ENCODE measurements around the gene PPP3R2.
"Not testable (repeated sequence)": the region's sequence is repeated elsewhere in the genome, so short reads cannot be mapped to it uniquely, and the experiment has no call there.

The PPP3R2 gene

GRCh38 chr9:101620452-101620851 is 25.7 kb upstream of the PPP3R2 start:
- H3K4me1 ChIP-seq (ENCODE audit: control insufficient read depth, insufficient read depth, low read length), result no peaks in the 10 kb centered on the region
- H3K36me3 ChIP-seq (ENCODE audit: control insufficient read depth, insufficient read depth, low read length), result no peaks in the 10 kb centered on the region
- H3K9me3 ChIP-seq (ENCODE audit: control insufficient read depth, insufficient read depth, low read length), result no peaks in the 10 kb centered on the region
- no peak overlapping the region for H3K4me3 ChIP-seq (ENCODE audit: low read depth, low read length)
- H3K9ac ChIP-seq (ENCODE audit: low read depth, low read length), result no peak overlapping the region
- H3K27me3 ChIP-seq (ENCODE audit: control insufficient read depth, insufficient read depth, low read length), result no peaks in the 10 kb centered on the region

- no peak overlapping the region for H3K4me3 ChIP-seq (ENCODE audit: low read depth, low read length)
- H3K4me1 ChIP-seq (ENCODE audit: control insufficient read depth, insufficient read depth, low read length), result no peaks in the 10 kb centered on the region
- H3K36me3 ChIP-seq (ENCODE audit: control insufficient read depth, insufficient read depth, low read length), result no peaks in the 10 kb centered on the region
- no peaks in the 10 kb centered on the region for H3K9me3 ChIP-seq (ENCODE audit: control insufficient read depth, insufficient read depth, low read length)
- H3K9ac ChIP-seq (ENCODE audit: low read depth, low read length), result no peak overlapping the region
- H3K27me3 ChIP-seq (ENCODE audit: control insufficient read depth, insufficient read depth, low read length), result no peaks in the 10 kb centered on the region
Observed at GRCh38 chr9:101618698-101619097, 23.9 kb upstream of the PPP3R2 start.

- Histone ChIP-seq H3K9ac (ENCODE audit: low read depth, low read length) (no peak overlapping the region), H3K4me1 (ENCODE audit: control insufficient read depth, insufficient read depth, low read length) (peaks cover 5% of the 10 kb centered on the region), H3K9me3 (ENCODE audit: control insufficient read depth, insufficient read depth, low read length) (no peaks in the 10 kb centered on the region), H3K4me3 (ENCODE audit: low read depth, low read length) (no peak overlapping the region), H3K27me3 (ENCODE audit: control insufficient read depth, insufficient read depth, low read length) (no peaks in the 10 kb centered on the region), H3K36me3 (ENCODE audit: control insufficient read depth, insufficient read depth, low read length) (no peaks in the 10 kb centered on the region)
Observed at GRCh38 chr9:101605547-101605946, 10.8 kb upstream of the PPP3R2 start.

DNA sequence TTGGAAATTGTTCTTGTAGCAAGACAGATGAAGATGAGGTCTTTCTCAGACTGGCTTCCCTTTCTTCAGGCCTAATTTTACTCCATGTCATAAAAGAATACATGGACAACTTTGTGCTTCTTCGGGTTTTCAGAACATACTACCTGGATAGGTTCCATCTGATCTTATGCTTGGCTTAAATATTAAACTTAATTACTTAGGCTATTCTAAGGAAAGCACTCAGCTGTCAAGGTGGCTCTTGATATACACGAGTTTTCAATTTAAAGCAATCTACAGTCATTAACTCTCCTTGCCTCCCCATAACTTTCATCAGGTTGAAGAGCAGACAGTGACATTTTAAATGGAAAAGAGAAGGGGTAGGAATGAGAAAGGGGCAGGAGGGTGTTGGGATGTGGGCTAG is 9.5 kb upstream of the PPP3R2 start:
- no peak overlapping the region for H3K4me3 ChIP-seq (ENCODE audit: low read depth, low read length)
- H3K4me1 ChIP-seq (ENCODE audit: control insufficient read depth, insufficient read depth, low read length), result peaks cover 5% of the 10 kb centered on the region
- no peaks in the 10 kb centered on the region for H3K27me3 ChIP-seq (ENCODE audit: control insufficient read depth, insufficient read depth, low read length)
- no peaks in the 10 kb centered on the region for H3K9me3 ChIP-seq (ENCODE audit: control insufficient read depth, insufficient read depth, low read length)
- H3K9ac ChIP-seq (ENCODE audit: low read depth, low read length), result no peak overlapping the region
- no peaks in the 10 kb centered on the region for H3K36me3 ChIP-seq (ENCODE audit: control insufficient read depth, insufficient read depth, low read length)

DNA sequence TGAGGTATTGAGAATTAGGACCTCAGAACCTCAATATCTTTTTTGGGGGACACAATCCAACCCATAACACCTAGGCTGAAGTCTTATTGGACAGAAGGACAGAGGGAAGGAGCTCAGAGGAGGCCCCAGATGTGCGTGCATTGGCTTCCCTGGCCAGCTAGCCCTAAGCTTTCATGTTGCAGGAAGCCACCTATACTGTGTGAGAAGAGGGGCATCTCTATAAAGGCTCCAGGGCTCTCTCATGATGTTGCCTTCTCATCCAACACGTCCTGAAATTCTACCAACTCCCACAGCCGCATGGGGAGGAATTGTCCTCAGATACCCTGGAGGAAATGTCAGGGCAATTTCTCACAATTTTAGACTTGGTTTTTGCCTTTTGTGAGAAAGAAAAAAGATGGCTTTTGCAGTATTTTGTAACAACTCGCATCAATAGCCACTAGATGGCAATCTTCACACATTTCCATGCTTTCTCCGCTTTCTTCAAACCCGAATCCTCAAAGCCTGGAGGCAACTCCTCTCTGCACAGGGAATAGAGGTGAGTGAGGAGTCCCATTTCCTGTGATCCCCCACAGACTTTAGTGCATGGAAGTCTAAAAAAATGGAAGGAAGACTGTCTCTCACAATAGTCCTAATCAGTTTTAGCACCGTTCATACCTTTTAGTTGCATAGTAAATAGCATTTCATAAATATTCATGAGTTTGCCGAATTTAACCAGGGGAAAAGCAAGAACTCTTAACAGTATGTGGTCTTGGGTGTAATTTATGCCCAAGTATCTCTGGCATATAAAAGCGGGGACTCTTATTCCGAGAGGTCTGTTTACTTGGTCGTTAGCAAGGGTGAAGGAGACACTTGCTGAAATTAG is 7.4 kb upstream of the PPP3R2 start:
- Histone ChIP-seq H3K9ac (ENCODE audit: low read depth, low read length) (peak overlapping the region; percentile 26), H3K36me3 (ENCODE audit: control insufficient read depth, insufficient read depth, low read length) (no peaks in the 10 kb centered on the region), H3K27me3 (ENCODE audit: control insufficient read depth, insufficient read depth, low read length) (no peaks in the 10 kb centered on the region), H3K4me1 (ENCODE audit: control insufficient read depth, insufficient read depth, low read length) (peaks cover 5% of the 10 kb centered on the region), H3K4me3 (ENCODE audit: low read depth, low read length) (no peak overlapping the region), H3K9me3 (ENCODE audit: control insufficient read depth, insufficient read depth, low read length) (no peaks in the 10 kb centered on the region)

DNA sequence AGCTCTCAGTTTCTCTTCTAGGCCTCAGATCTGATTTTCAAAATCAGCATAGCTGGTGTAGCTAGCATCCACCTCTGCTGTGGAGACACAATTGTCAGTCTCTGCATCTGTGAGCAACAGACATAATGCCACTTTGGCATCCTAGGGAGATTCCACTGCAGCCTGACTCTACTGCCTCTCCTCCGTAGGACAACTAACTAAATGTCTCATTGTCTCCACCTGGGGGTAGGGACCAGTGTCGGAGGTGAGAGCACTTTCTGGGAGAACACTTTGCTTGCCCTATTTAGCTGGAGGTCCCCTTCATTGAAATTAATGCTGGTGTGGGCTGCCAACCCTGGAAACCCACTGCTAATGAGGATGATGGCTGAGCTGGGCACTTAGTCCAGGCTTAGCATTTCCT is 1.4 kb downstream of the PPP3R2 start:
- Histone ChIP-seq H3K4me3 (ENCODE audit: low read depth, low read length) (no peak overlapping the region), H3K36me3 (ENCODE audit: control insufficient read depth, insufficient read depth, low read length) (no peaks in the 10 kb centered on the region), H3K9ac (ENCODE audit: low read depth, low read length) (no peak overlapping the region), H3K4me1 (ENCODE audit: control insufficient read depth, insufficient read depth, low read length) (no peaks in the 10 kb centered on the region), H3K9me3 (ENCODE audit: control insufficient read depth, insufficient read depth, low read length) (no peaks in the 10 kb centered on the region), H3K27me3 (ENCODE audit: control insufficient read depth, insufficient read depth, low read length) (no peaks in the 10 kb centered on the region)

DNA sequence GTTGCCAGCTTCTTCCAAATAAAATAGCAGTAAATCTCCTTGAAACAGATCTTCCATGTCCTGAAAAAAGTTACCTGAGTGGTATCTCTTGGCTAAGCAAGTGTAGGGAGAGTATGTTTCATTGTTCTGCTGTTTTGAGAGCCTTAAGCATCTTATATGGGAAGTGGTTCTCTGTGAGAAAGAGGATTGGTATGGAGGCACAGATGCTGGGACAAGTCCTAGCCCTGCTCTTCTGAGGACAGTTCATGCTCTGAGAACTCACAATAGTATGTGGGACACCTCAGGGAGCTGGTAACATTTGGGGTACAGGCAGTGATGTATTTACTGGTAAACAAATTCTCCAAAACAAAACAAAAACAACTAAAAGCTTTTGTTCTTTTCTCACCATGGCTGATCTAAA is 2.0 kb downstream of the PPP3R2 start:
- no peak overlapping the region for H3K4me3 ChIP-seq (ENCODE audit: low read depth, low read length)
- H3K4me1 ChIP-seq (ENCODE audit: control insufficient read depth, insufficient read depth, low read length), result no peaks in the 10 kb centered on the region
- no peak overlapping the region for H3K9ac ChIP-seq (ENCODE audit: low read depth, low read length)
- no peaks in the 10 kb centered on the region for H3K27me3 ChIP-seq (ENCODE audit: control insufficient read depth, insufficient read depth, low read length)
- H3K36me3 ChIP-seq (ENCODE audit: control insufficient read depth, insufficient read depth, low read length), result no peaks in the 10 kb centered on the region
- H3K9me3 ChIP-seq (ENCODE audit: control insufficient read depth, insufficient read depth, low read length), result no peaks in the 10 kb centered on the region

- H3K9me3 ChIP-seq (ENCODE audit: control insufficient read depth, insufficient read depth, low read length), result no peaks in the 10 kb centered on the region
- no peak overlapping the region for H3K9ac ChIP-seq (ENCODE audit: low read depth, low read length)
- H3K36me3 ChIP-seq (ENCODE audit: control insufficient read depth, insufficient read depth, low read length), result no peaks in the 10 kb centered on the region
Observed at GRCh38 chr9:101591787-101592446, 2.9 kb downstream of the PPP3R2 start.

GRCh38 chr9:101590901-101591300 is 3.9 kb downstream of the PPP3R2 start:
- no peaks in the 10 kb centered on the region for H3K27me3 ChIP-seq (ENCODE audit: control insufficient read depth, insufficient read depth, low read length)
- no peaks in the 10 kb centered on the region for H3K9me3 ChIP-seq (ENCODE audit: control insufficient read depth, insufficient read depth, low read length)
- no peak overlapping the region for H3K4me3 ChIP-seq (ENCODE audit: low read depth, low read length)
- H3K36me3 ChIP-seq (ENCODE audit: control insufficient read depth, insufficient read depth, low read length), result no peaks in the 10 kb centered on the region
- H3K4me1 ChIP-seq (ENCODE audit: control insufficient read depth, insufficient read depth, low read length), result no peaks in the 10 kb centered on the region
- no peak overlapping the region for H3K9ac ChIP-seq (ENCODE audit: low read depth, low read length)

More at GRCh38 chr9:101591787-101592446, 2.9 kb downstream of the PPP3R2 start:
- H3K4me1 ChIP-seq (ENCODE audit: control insufficient read depth, insufficient read depth, low read length), result no peaks in the 10 kb centered on the region
- no peak overlapping the region for H3K4me3 ChIP-seq (ENCODE audit: low read depth, low read length)
- no peaks in the 10 kb centered on the region for H3K27me3 ChIP-seq (ENCODE audit: control insufficient read depth, insufficient read depth, low read length)

DNA sequence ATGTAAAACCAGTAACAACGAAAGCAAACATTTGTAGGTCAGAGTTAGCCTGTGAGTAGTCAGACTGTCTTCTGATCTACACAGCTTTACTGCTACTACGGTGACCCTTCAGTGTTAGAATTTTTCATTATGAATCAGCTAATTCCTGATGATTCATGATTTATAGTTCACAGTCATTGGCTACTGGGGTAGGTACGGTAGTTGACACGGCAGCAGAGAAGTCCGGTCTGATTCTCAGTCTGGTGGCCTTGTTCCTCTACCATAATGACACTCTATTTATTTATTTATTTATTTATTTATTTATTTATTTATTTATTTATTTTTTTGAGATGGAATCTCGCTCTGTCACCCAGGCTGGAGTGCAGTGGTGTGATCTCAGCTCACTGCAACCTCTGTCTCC is 4.7 kb downstream of the PPP3R2 start:
- H3K4me3 ChIP-seq (ENCODE audit: low read depth, low read length); H3K9me3 ChIP-seq (ENCODE audit: control insufficient read depth, insufficient read depth, low read length); H3K36me3 ChIP-seq (ENCODE audit: control insufficient read depth, insufficient read depth, low read length); H3K9ac ChIP-seq (ENCODE audit: low read depth, low read length); H3K27me3 ChIP-seq (ENCODE audit: control insufficient read depth, insufficient read depth, low read length); H3K4me1 ChIP-seq (ENCODE audit: control insufficient read depth, insufficient read depth, low read length): not testable (repeated sequence)

DNA sequence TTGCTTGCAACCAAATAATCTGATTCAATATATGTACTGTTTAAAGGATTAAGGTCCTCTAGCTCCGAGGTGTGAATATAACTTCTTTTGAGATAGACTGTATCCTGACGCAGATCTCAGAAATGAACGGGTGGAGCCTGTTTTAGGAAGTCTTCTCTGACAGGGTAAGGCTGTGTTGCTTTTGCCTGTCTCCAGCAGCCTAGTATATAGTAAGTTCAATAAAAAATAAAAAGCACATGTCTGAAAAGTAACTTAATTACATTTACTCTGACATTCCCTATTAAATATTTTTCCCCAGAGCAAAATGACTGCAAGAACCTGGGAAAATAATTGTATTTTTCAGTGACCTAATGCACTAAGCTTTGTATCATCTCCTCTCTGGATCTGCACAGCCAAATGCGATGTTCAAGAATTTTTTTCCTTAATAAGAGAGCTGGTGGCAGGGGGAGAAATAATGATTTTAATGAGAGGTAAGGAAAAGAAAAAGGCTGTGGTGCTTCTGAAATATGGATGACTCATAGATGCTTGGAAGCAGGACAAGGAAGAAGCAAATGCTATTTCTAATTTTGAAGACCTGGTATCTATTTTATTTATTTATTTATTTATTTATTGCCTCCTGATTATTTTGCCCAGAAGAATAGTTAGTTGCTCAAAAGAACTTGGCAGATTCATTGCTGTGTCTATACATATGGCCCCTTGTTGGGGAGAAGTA is 7.3 kb downstream of the PPP3R2 start:
- H3K36me3 ChIP-seq (ENCODE audit: control insufficient read depth, insufficient read depth, low read length), result no peaks in the 10 kb centered on the region
- no peaks in the 10 kb centered on the region for H3K9me3 ChIP-seq (ENCODE audit: control insufficient read depth, insufficient read depth, low read length)
- H3K4me3 ChIP-seq (ENCODE audit: low read depth, low read length), result no peak overlapping the region
- H3K4me1 ChIP-seq (ENCODE audit: control insufficient read depth, insufficient read depth, low read length), result peaks cover 10% of the 10 kb centered on the region
- H3K9ac ChIP-seq (ENCODE audit: low read depth, low read length), result no peak overlapping the region
- no peaks in the 10 kb centered on the region for H3K27me3 ChIP-seq (ENCODE audit: control insufficient read depth, insufficient read depth, low read length)
